GM21576 (cell line): ENCODE measurements around the gene TMEM51.

Experiments used
- ATAC-seq: cut with Tn5 transposase; IDR thresholded peaks from one replicate; pipeline ENCODE4 v1.9.1; 2021; ENCODE audit warnings: mild to moderate bottlenecking, moderate library complexity; ENCODE audit not compliant: unreplicated experiment

Gene TMEM51

DNA sequence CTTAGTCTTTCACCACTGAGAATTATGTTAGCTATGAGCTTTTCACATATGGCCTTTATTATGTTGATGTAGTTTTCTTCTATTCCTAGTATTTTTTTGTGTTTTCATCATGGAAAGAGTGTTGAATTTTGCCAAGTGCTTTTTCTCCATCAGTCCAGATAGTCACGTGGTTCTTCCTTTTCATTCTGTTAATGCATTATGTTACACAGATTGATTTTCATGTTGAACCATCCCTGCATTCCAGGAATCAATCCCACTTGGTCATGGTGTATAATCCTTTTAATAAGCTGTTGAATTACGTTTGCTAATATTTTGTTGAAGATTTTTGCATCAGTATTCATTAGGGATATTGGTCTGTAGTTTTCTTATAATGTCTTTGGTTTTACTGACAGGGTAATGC is 111.2 kb downstream of the TMEM51 start:
- ATAC-seq = no peak
